HG03066 (cell line): Measurements from ENCODE around the gene PSMC4.
A peak's percentile ranks its signal among the peaks of the same experiment; 100 is the strongest.

Source experiments
- ATAC-seq: cut with Tn5 transposase; IDR thresholded peaks from one replicate; pipeline ENCODE4 v1.9.1; 2021; ENCODE audit warnings: low read depth; ENCODE audit not compliant: unreplicated experiment

Gene PSMC4

DNA sequence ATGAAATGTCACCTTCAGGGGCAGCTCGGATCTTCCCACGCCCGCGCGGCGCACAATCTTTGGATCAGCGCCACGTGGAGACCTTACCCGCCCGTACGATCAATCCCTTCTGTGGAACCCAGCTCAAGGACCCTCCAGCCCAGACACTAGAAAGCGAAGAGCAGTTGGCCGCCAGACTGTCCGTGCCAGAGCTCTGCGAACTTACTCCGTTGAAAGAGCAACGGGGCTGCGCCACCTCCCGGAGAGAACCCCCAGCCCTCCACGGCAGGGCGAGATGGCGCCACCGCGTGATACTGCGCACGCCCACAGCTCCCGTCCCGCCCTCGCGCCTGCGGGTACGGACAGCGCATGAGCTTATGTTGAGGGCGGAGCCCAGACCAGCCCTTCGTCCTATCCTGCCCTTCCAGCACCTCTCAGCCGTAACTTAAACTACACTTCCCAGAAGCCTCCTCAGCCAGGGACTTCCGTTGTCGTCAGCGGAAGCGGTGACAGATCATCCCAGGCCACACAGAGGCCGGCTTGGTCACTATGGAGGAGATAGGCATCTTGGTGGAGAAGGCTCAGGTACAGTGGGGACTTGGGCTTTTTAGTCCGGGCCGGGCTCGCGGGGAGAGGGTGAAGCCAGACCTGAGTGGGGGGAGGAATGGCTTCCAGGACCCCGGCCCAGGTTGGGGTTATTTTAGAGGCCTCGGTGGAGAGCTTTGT lies at the start of gene PSMC4:
Gene PSMC4 (plus strand): TSS at position 491 of the 705 bp plus-strand sequence. CDS start 38 bp downstream, at position 529.
- ATAC-seq: peak; percentile 91

- ATAC-seq: no peak
These were observed 47.1 kb upstream of the PSMC4 start for GRCh38 chr19:39923862-39924261.

GRCh38 chr19:39924389-39924788 lies 46.6 kb upstream of the PSMC4 start:
- ATAC-seq: no peak

DNA sequence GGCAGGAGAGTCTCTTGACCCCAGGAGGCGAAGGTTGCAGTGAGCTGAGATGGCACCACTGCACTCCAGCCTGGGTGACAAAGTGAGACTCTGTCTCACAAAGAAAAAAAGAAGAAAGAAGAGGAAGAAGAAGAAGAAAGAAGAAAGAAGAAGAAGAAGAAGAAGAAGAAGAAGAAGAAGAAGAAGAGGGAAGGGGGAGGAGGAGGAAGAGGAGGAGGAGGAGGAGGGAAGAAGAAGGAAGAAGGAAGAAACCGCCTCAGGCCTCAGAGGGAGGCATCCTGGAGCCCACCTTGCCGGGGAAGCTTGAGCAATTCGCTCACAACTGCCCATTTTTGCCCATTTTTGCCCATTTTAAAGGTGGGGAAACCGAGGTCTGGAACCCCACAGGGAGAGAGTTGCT lies 46.0 kb upstream of the PSMC4 start:
- ATAC-seq: no peak

GRCh38 chr19:39926170-39926760 lies 44.7 kb upstream of the PSMC4 start:
- ATAC-seq: no peak

DNA sequence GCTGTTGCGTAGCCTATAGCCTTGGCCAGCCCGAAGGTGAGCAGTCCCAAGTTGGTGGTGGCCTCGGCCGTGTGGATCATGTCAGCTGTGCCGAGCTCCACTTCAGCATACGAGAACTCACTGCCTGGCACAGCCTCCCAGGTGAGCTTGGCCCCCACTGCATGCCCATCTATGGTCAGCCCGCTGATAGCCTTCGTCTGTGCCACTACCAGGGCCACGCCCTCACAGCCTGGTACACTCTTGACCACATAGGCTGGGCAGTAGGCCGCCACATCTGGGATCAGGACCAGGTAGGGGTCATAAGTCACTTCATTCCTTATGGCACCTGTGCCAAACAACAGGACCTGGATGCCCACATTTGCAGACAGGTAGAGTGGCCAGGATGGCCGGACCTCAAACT lies 43.9 kb upstream of the PSMC4 start:
- no peak for ATAC-seq

DNA sequence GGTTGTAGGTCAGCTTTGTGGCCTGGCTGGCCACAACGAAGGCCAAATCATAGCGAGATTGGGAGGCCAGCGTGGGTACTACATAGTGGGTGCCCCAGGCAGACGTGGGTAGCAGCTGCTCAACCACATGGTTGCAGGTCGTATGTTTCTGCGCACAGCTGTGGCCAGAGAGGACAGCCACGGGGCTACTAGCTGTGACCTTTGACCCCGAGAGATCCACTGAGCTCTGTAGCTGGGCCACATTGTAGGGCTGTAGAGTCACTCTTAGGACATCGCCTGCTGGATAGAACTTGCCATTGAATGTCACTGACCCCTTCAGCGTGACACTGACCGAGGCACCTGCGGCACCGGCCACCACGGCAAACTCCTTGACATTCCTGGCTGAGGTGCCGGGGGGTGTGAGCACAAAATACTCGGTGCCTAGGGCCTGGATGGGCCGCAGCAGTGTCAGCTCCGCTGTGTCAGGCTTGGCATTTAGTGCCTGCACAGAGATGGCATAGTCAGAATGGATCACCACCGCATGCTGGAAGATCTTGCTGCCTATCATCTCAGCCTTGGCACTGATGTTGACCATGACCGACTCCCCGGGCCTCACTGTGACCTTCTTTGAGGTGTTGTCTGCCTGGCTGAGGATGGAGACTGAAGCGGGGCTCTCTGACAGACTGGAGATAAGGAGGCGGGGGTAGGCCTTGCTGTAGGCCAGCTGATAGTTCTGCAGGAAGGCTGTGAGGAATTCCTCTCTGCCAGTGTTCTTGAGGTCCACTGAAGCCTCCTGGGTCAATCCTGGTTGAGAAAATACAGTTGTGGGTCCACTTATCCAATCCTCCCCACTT lies 43.2 kb upstream of the PSMC4 start:
- no peak for ATAC-seq

- no peak for ATAC-seq
These were observed 42.6 kb upstream of the PSMC4 start for GRCh38 chr19:39928357-39928725.

DNA sequence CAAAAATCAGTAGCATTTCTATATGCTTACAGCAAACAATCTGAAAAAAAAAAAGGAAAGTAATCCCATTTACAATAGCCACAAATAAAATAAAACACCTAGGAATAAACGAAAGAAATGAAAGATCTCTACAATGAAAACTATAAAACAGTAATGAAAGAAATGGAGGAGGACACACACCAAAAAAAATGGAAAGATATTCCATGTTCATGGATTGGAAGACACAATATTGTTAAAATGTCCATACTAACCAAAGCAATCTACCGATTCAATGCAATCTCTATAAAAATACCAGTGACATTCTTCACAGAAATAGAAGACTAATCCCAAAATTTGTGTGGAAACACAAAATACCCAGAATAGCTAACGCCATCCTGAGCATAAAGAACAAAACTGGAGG lies 41.2 kb upstream of the PSMC4 start:
- no peak for ATAC-seq

DNA sequence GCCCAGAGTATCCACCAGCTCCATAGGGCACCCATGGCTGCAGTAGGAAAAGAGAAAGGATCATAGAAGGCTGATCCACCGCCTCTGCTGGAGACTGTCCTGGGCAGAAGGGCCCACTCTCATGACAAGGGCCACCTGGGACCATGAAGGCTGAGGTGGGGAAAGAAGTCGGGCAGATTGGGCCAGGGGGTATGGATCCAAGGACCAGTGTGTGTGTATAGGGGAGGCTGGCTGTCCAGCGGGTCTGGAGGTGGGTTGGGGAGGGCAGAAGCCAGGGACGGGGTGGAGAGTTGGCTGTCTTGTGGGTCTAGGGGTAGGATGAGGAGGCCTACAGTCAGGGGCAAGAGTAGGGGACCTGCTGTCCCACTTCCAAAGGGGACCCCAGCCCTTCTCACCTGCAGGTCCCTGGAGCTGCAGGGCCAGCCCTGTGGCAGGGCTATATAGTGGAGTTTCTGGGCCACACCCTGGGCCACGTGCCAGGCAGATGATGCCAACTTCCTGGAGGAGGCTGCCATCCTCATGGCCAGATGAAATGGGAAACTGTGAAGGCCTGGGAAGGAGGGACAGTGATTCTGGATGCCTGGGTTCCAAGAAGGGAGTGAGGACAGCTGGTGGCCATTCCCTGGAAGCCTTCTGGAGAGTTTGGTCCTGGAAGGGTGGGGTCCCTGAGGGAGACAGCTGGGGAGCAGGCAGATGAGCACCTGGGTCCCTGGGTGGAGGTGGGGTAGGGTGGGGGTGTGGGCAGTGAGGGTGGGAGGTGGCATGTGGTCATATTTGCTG lies 36.2 kb upstream of the PSMC4 start, which contains the start of gene FCGBP:
Gene FCGBP (minus strand): TSS at position 51 of the 780 bp plus-strand sequence.
- ATAC-seq: no peak

DNA sequence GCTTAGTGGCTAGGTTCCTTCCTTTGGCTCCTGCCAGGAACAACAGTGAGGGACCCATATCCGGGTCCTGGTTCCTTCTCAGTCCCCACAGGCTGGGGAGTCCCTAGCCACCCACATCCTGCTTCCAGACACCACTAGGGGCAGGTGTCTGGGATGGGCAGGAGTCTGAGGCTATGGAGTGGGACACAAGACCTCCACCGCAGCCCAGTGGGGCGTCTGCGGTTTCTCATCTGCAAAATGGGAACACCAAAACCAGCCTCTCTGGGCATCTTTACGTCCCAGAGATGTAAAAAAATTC lies 35.7 kb upstream of the PSMC4 start:
- no peak for ATAC-seq

DNA sequence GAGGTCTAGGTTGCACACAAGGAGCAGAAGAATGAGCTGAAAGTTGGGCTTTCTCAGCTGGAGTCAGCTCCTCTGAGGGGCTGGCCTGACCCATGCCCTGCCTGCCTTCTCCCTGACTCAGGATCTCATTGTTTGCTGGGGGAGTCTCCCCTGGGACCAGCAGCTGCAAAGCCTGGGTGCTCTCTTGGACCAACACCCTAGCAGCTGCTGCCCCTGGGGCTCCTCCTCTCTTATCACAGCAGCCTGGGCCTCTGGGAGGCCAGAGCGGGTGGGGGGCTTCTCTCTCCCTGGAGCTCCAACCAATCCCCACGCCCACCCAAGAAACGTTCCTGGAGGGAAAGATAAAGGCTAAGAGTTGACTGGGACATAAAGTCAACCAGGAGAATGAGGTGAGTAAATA lies 34.9 kb upstream of the PSMC4 start:
- ATAC-seq: no peak

DNA sequence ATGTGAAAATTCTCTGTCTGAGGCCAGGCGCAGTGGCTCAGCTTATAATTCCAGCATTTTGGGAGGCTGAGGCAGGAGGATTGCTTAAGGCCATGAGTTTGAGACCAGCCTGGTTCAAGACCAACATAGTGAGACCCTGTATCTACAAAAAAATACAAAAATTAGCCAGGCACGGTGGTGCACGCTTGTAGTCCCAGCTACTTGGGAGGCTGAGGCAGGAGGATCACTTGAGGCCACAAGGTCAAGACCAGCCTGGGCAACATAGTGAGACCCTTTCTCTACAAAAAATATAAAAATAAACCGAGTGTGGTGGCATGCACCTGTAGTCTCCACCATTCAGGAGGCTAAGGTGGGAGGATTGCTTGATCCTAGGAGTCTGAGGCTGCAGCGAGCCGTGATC lies 34.3 kb upstream of the PSMC4 start:
- no peak for ATAC-seq

GRCh38 chr19:39937094-39937720 lies 33.8 kb upstream of the PSMC4 start:
- ATAC-seq: no peak

DNA sequence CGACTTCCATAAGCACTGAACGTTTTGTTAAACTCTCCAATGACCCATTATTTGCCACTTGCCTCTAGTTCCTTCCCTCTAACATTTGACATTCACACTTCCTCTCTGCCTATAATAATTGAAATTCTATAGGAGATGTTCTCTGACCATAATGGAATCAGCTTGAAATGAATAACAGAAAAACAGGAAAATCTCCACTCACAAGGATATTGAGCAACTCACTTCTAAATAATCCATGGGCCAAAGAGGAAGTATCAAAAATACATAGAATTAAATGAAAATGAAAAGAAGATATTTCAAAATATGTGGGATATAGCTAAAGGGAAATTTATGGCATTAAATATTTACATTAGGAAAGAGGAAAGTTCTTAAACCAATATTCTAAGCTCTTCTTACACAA lies 33.2 kb upstream of the PSMC4 start:
- ATAC-seq: no peak

- no peak for ATAC-seq
These were observed 31.4 kb upstream of the PSMC4 start for GRCh38 chr19:39939556-39939955.

DNA sequence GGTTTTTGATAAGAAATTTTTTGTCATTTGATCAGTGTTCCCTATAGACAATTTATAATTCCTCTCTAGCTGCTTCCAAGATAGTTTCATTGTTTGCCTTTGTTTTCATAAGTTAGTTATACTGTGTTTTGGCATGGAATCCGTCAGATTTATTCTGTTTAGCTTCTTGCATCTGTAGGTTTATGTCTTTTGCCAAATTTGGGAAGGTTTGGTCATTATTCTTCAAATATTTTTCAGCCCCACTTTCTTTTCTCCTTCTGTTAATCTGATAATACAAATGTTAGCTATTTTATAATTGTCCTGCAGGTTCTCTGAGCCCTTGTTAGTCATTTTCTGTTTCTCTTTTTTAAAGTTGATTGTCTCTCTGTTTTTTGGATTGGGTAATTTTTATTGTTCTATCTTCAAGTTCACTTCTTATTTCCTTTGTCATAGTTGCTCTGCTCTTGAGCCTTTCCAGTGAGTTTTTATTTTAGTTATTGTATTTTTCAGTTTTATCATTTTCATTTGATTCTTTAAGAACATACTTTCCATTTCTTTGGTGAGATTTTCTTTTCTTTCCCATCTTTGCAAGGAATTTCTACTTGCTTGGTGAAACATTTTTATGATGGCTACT lies 30.6 kb upstream of the PSMC4 start:
- ATAC-seq: no peak

- no peak for ATAC-seq
These were observed 29.8 kb upstream of the PSMC4 start for GRCh38 chr19:39941151-39941550.

- peak; percentile 55 for ATAC-seq
These were observed 29.2 kb upstream of the PSMC4 start for GRCh38 chr19:39941615-39942365.

DNA sequence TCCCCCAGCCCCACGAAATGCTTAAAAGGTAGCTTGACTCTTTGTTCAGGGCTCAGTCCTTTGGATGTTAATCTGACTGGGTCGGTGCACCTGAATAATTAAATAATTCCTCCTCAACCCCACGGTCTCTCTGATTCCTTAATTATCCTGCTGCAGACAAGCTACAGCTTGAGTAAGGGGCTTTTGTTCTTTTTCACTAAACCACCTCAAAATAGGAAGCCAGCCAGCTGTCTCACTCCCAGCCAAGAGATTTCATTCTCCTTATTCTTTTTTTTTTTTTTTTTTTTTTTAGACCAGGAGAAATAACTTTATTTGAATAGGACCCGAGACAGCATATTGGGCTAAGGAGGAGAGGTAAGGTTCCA lies 28.6 kb upstream of the PSMC4 start:
- ATAC-seq: no peak
